Adrenal gland (tissue), 12 donors: ENCODE measurements around the gene ACADSB. TPM values are rescaled to one million over a fixed set of nuclear protein-coding genes. Genes with fewer than 3 reads are reported as not detected.

Experiments used
- DNase-seq, 7 donors: peaks; one replicate each; pipeline ENCODE4 v3.0.0-alpha.2; 2019 to 2020
- H3K27ac ChIP-seq, 5 donors: fragments of 200-600 bp; sonication (generic) in 4 of 5; 1 replicate in 3 of 5; 2 replicates in 2 of 5; pipeline versions ENCODE4 v1.5.1 to v1.8.0; 2016 to 2020; ENCODE audit warnings: mild to moderate bottlenecking in 1 of 5
- H3K27me3 ChIP-seq: fragments of 200-600 bp; 2 replicates; pipeline ENCODE4 v1.8.0; 2021
- H3K36me3 ChIP-seq, 2 donors: fragments of 200-600 bp; replicated peaks in 1 of 2; 1 replicate in 1 of 2; 2 replicates in 1 of 2; pipeline versions ENCODE4 v1.5.1 to v1.8.0; 2018 to 2022
- H3K4me1 ChIP-seq, 2 donors: fragments of 200-600 bp; replicated peaks in 1 of 2; 1 replicate in 1 of 2; 2 replicates in 1 of 2; pipeline versions ENCODE4 v1.5.1 to v1.8.0; 2018 to 2021
- H3K4me3 ChIP-seq, 4 donors: fragments of 200-600 bp; sonication (generic) in 3 of 4; one replicate each; pipeline ENCODE4 v1.5.1; 2016 to 2018
- H3K9me3 ChIP-seq, 3 donors: fragments of 200-600 bp; sonication (generic) in 1 of 3; replicated peaks in 1 of 3; 1 replicate in 2 of 3; 2 replicates in 1 of 3; pipeline versions ENCODE4 v1.5.1 to v1.8.0; 2016 to 2021
- POLR2A ChIP-seq, 2 donors: fragments of 450-650 bp; IDR thresholded peaks; one replicate each; pipeline ENCODE4 v1.6.1; 2017; ENCODE audit warnings: antibody characterized with exemption in 2 of 2, mild to moderate bottlenecking in 2 of 2, moderate library complexity in 1 of 2
- WGBS, 4 donors: extraction: QIAGEN DNeasy Blood & Tissue Kit in 2 of 4; methylation state at CpG; one replicate each; pipeline versions ENCODE4 v1.1.5 to v1.1.7; 2013 to 2017; 5-methylcytosine and 5-hydroxymethylcytosine counted together
- intact Hi-C, 2 donors: fragments of 100-400 bp; cut with DNase I; formaldehyde crosslinking; loops; one replicate each; pipeline versions ENCODE4 v1.14.1 to v1.15.0; 2022 to 2023
- polyA plus RNA-seq, 3 donors: library from polyadenylated mRNA; stranded (reverse); fragments of 200-250 nt in 2 of 3; fragments of 350-450 nt in 1 of 3; fragmentation: Illumina TruSeq in 1 of 3; extraction: RNeasy Lipid Tissue Mini Kit (QIAGEN cat#74804) in 1 of 3; gene quantifications; one replicate each; pipeline ENCODE4 v1.2.3, GENCODE V29; 2013 to 2014
- total RNA-seq, 9 donors: library from RNA; depleted of rRNA in 4 of 9; stranded (reverse); fragments of >200 nt in 4 of 9; fragments of 120-200 nt in 1 of 9; fragmentation: NEBNext Ultra II Directional in 1 of 9; extraction: Animal tissue kit (Norgen Biotek cat#: 25700) in 1 of 9; gene quantifications; one replicate each; pipeline versions ENCODE4 v1.1.0 to v1.2.4, GENCODE V29; 2013 to 2023
- TF ChIP-seq, protein P1 (sequence below), 6 experiments: fragments of 450-650 bp in 4 of 6; fragments of 200-600 bp in 2 of 6; sonication (generic) in 1 of 6; IDR thresholded peaks; 1 replicate in 5 of 6; 2 replicates in 1 of 6; pipeline versions ENCODE4 v1.5.1 to v1.8.0; 2016 to 2021; ENCODE audit warnings: antibody characterized with exemption in 6 of 6, mild to moderate bottlenecking in 2 of 6, moderate library complexity in 1 of 6
- donor health status: healthy with polysubstance abuse.
- donor health status: Bipolar disorder and iron deficiency.
- donor health status: DM: yes; HTN: yes; CAD: no.
- donor health status: DM: no; HTN: no; CAD: no.
- donor health status: DM: no; HTN: no; CAD: no.
- donor health status: DM: yes; HTN: yes; CAD: no.

ACADSB gene
- total and polyA plus RNA-seq, 12 donors, result 8.3 to 94.7 (median 35.6) TPM

DNA sequence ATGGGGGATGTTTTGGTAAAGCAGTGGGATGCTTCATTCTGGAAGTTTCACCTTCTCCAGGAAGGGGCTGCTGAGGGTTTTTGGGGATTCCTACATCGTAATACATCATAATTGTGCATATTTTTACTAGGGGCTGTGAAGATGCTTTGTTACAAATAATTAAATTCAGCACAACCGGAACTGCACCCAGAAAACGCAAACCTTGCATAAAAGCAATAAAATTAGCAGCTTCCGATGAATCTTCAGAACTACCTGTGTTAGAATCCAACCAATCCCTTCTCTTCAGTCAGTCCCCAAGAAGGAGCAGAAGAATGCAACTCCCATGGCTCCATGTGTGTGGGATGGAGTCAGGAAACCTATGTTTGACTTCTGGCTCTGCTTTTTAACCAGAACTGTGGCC is 78.5 kb downstream of the ACADSB start:
- H3K9me3 ChIP-seq, result no peaks in the 10 kb centered on the region
- TF ChIP-seq, protein P1, sequence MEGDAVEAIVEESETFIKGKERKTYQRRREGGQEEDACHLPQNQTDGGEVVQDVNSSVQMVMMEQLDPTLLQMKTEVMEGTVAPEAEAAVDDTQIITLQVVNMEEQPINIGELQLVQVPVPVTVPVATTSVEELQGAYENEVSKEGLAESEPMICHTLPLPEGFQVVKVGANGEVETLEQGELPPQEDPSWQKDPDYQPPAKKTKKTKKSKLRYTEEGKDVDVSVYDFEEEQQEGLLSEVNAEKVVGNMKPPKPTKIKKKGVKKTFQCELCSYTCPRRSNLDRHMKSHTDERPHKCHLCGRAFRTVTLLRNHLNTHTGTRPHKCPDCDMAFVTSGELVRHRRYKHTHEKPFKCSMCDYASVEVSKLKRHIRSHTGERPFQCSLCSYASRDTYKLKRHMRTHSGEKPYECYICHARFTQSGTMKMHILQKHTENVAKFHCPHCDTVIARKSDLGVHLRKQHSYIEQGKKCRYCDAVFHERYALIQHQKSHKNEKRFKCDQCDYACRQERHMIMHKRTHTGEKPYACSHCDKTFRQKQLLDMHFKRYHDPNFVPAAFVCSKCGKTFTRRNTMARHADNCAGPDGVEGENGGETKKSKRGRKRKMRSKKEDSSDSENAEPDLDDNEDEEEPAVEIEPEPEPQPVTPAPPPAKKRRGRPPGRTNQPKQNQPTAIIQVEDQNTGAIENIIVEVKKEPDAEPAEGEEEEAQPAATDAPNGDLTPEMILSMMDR (IDR thresholded peaks at IDR 0.05), result no peak
- TF ChIP-seq POLR2A (IDR thresholded peaks at IDR 0.05), result no peak
- H3K4me3 ChIP-seq, result no peak overlapping the region
- no peaks in the 10 kb centered on the region for H3K4me1 ChIP-seq
- WGBS, 4 donors, result 79 to 86% (median 84%) methylated on average over 4 of the region's 4 CpGs
- DNase-seq, result no peak
- no peaks in the 10 kb centered on the region for H3K27me3 ChIP-seq
- H3K36me3 ChIP-seq, result no peaks in the 10 kb centered on the region
- intact Hi-C loops, result no loop called here
- no peak overlapping the region for H3K27ac ChIP-seq

DNA sequence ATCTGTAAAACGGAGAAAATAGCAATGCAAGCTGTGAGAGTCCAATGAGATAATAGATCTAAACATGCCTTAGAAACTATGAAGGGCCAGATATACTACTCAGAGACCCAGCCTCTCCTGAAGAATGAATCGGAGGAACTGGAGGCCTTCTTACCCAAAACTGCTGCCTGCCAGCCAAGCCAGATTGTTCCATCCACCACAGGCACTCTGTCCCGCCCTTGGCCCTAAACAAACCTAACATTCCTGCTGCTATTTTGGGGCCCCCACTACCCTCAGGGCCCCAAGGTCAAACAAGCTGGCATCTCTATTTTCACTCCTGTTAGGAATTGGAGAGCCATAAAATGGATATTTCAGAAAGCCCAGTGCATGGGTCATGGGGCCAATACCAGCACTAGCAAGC is 79.0 kb downstream of the ACADSB start:
- DNase-seq, result no peak
- H3K4me3 ChIP-seq, result no peak overlapping the region
- no peak overlapping the region for H3K27ac ChIP-seq
- no peaks in the 10 kb centered on the region for H3K9me3 ChIP-seq
- H3K27me3 ChIP-seq, result no peaks in the 10 kb centered on the region
- intact Hi-C loops, result no loop called here
- no peaks in the 10 kb centered on the region for H3K36me3 ChIP-seq
- no peaks in the 10 kb centered on the region for H3K4me1 ChIP-seq
- TF ChIP-seq POLR2A (IDR thresholded peaks at IDR 0.05), result no peak
- TF ChIP-seq, protein P1 (IDR thresholded peaks at IDR 0.05), result no peak
- WGBS, 4 donors, result 48 to 54% (median 51%) methylated on average over 3 of the region's 3 CpGs

DNA sequence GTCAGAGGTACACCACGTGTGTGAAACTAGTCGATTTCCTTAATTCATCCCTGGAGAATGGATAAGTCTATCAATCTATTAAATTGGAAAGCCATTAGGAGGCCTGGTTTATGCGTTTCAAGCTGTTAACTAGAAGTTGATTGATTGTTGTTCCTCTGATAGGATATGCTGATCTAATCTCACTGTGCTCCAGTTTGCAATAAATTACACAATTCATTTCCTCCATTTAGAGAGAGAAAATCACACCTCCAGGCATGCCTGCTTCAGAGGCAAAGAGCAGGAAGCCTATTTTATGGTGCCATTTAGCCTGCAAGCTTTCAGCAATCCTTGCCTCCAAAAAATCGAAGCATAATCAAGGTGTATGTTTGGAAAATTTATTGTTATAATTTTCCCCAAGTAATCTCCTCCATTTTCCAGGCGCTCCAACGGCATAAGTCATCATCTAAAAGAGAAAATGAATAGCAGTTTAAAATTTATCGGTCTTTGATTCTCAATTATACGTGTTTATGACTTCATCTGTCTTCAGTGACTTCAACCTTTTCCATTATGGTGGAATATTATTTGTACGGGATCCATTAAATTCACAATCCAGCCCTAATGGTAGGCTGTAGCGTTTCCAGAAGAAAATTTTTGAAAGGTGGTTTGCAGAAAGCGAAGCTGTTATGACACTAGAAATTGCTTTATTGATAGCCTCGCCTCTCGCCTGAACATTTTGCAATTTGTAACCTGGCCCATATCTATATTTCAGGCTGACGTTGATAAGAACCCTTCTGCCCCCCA is 84.0 kb downstream of the ACADSB start:
- intact Hi-C loops, result no loop called here
- TF ChIP-seq POLR2A (IDR thresholded peaks at IDR 0.05), result no peak
- TF ChIP-seq, protein P1 (IDR thresholded peaks at IDR 0.05), result no peak
- Histone ChIP-seq H3K9me3 (no peaks in the 10 kb centered on the region), H3K36me3 (no peaks in the 10 kb centered on the region), H3K4me1 (no peaks in the 10 kb centered on the region), H3K4me3 (no peak overlapping the region), H3K27me3 (no peaks in the 10 kb centered on the region), H3K27ac (no peak overlapping the region)
- WGBS, 4 donors, result 69 to 76% (median 74%) methylated on average over 14 of the region's 14 CpGs
- DNase-seq, result no peak

DNA sequence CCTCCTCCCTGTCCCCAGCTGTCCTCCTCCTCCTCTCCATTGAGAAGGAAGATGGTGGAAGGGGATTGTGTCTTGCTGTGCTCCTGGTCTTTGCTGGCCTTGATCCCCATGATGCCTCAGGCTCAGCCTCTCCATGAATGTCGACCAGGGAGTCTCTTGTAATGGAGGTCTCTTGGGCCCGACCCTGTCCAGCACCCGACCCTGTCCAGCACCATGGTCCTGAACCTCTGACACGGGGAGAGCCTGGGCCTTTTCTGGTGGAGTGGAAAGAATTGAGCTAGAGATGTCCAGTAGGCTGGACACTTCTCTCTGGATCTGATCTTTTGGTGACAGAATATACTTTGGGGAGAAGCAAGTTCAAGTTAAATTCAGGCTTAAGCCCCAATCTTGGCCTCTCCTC is 84.7 kb downstream of the ACADSB start:
- WGBS, 4 donors, result 54 to 92% (median 75%) methylated on average over 4 of the region's 4 CpGs
- intact Hi-C loops, result no loop called here
- no peak for DNase-seq
- H3K27me3 ChIP-seq, result no peaks in the 10 kb centered on the region
- no peak for TF ChIP-seq POLR2A (IDR thresholded peaks at IDR 0.05)
- TF ChIP-seq, protein P1 (IDR thresholded peaks at IDR 0.05), result no peak
- no peaks in the 10 kb centered on the region for H3K36me3 ChIP-seq
- H3K9me3 ChIP-seq, result no peaks in the 10 kb centered on the region
- H3K4me1 ChIP-seq, result no peaks in the 10 kb centered on the region
- no peak overlapping the region for H3K4me3 ChIP-seq
- H3K27ac ChIP-seq, result no peak overlapping the region
